Right renal pelvis (tissue), 4 donors: ENCODE data around the gene MYOF. TPM values are rescaled to one million over a fixed set of nuclear protein-coding genes. Genes with fewer than 3 reads are reported as not detected.

Source experiments
- DNase-seq, 4 donors: peaks; one replicate each; pipeline ENCODE4 v3.0.0-alpha.2; 2013; ENCODE audit warnings: low read depth in 4 of 4, low spot score in 3 of 4, missing footprints in 1 of 4
- polyA plus RNA-seq, 4 donors: library from polyadenylated mRNA; unstranded; fragments of 120-200 nt; gene quantifications; one replicate each; pipeline ENCODE4 v1.2.1, GENCODE V29; 2013; ENCODE audit not compliant: insufficient read length in 4 of 4

The MYOF gene
- polyA plus RNA-seq: 10 to 100 TPM; 29.9 to 40.2 (median 32.6) TPM

GRCh38 chr10:93482145-93482834 lies at the start of gene MYOF:
TSS of gene MYOF (minus strand) at chr10:93482334. CDS start at chr10:93482194, 140 bp downstream.
- peak in 3 of 4 donors; percentile 68 to 72 (median 69) for DNase-seq

- no peak for DNase-seq
Measured at GRCh38 chr10:93518531-93518930, 36.4 kb upstream of the MYOF start.

- no peak for DNase-seq
Measured at GRCh38 chr10:93516006-93516380, 33.9 kb upstream of the MYOF start.

GRCh38 chr10:93515071-93516005 lies 33.2 kb upstream of the MYOF start:
- no peak for DNase-seq

GRCh38 chr10:93514521-93514920 lies 32.4 kb upstream of the MYOF start:
- no peak for DNase-seq

GRCh38 chr10:93513091-93513490 lies 31.0 kb upstream of the MYOF start:
- DNase-seq: no peak

- no peak for DNase-seq
Measured at GRCh38 chr10:93512565-93512964, 30.4 kb upstream of the MYOF start.

- no peak for DNase-seq
Measured at GRCh38 chr10:93509816-93510215, 27.7 kb upstream of the MYOF start.

GRCh38 chr10:93505075-93505474 lies 22.9 kb upstream of the MYOF start:
- DNase-seq: no peak

- DNase-seq: no peak
Measured at GRCh38 chr10:93503075-93503474, 20.9 kb upstream of the MYOF start.

- DNase-seq: no peak
Measured at GRCh38 chr10:93501650-93502049, 19.5 kb upstream of the MYOF start.

- no peak for DNase-seq
Measured at GRCh38 chr10:93498166-93498565, 16.0 kb upstream of the MYOF start.

- DNase-seq: peak; percentile 82 to 91 (median 85)
Measured at GRCh38 chr10:93496322-93497041, 14.3 kb upstream of the MYOF start, which contains the start of gene CEP55. TSS of gene CEP55 (plus strand) at chr10:93496612. CDS start at chr10:93500052, 3,440 bp downstream.

GRCh38 chr10:93495654-93496321 lies 13.7 kb upstream of the MYOF start:
- DNase-seq: no peak

- DNase-seq: no peak
Measured at GRCh38 chr10:93494494-93494893, 12.4 kb upstream of the MYOF start.

- no peak for DNase-seq
Measured at GRCh38 chr10:93493162-93493561, 11.0 kb upstream of the MYOF start.

GRCh38 chr10:93491602-93492121 lies 9.5 kb upstream of the MYOF start:
- no peak for DNase-seq

GRCh38 chr10:93488956-93489528 lies 6.9 kb upstream of the MYOF start:
- DNase-seq: no peak

- DNase-seq: no peak
Measured at GRCh38 chr10:93485690-93486089, 3.6 kb upstream of the MYOF start.

- DNase-seq: no peak
Measured at GRCh38 chr10:93481637-93482144, 443 bp downstream of the MYOF start.
